K562 (cell line): ENCODE results near the gene ARHGEF40. TPM values are rescaled to one million over a fixed set of nuclear protein-coding genes. Genes with fewer than 3 reads are reported as not detected.

Experiments used
- ATAC-seq: fragments of 200-7000 bp; cut with Tn5 transposase; 3 replicates; pipeline ENCODE4 v1.9.1; 2020; ENCODE audit warnings: moderate library complexity
- BruUV-seq: library from RNA; stranded (reverse); fragments of 400-500 nt; replicated peaks from 2 replicates; lab custom pipeline; 2021; lab: Mats Ljungman, UMichigan
- CTCF ChIA-PET: fragments of 300-600 bp; formaldehyde crosslinking; extraction: SDS; loops from one replicate; lab custom pipeline; 2021; ENCODE audit warnings: low intra/inter-chr PET ratio; lab: Yijun Ruan, JAX
- POLR2A ChIA-PET: fragments of 300-600, 350-650 bp; sonication (Branson Sonifier 250); formaldehyde crosslinking; extraction: SDS; loops from one replicate; lab custom pipeline; 2021; ENCODE audit warnings: antibody characterized with exemption, inconsistent platforms; lab: Yijun Ruan, JAX
- DNase-seq, 4 experiments: peaks; one replicate each; pipeline versions ENCODE4 v3.0.0 to v3.0.0-alpha.2; 2011 to 2018; ENCODE audit warnings: low spot score in 3 of 4, mixed read lengths in 3 of 4; ENCODE audit errors: extremely low read depth in 1 of 4
- FAIRE-seq: peaks from 2 replicates; lab custom pipeline; 2011; peaks lifted over from hg19 to GRCh38; lab: Jason Lieb, UNC
- H2AFZ ChIP-seq: 2 replicates; pipeline ENCODE4 v1.6.0; 2011; ENCODE audit warnings: low read depth, low read length, control low read depth, inconsistent platforms
- H3K27ac ChIP-seq: fragments of 200-600 bp; 3 replicates; pipeline ENCODE4 v1.8.0; 2011; ENCODE audit warnings: low read depth, mild to moderate bottlenecking, control low read depth, inconsistent platforms, low read length, moderate library complexity, mixed read lengths; ENCODE audit errors: extremely low read depth
- H3K27me3 ChIP-seq, 2 experiments: fragments of 300-600 bp in 1 of 2; 2 replicates in 1 of 2; 3 replicates in 1 of 2; pipeline versions ENCODE4 v1.6.0 to v1.8.0; 2011; ENCODE audit warnings: inconsistent platforms in 2 of 2, low read length in 2 of 2, mild to moderate bottlenecking in 1 of 2, mixed read lengths in 1 of 2, moderate library complexity in 1 of 2; ENCODE audit not compliant: control insufficient read depth in 2 of 2, insufficient read depth in 2 of 2
- H3K36me3 ChIP-seq: fragments of 300-600 bp; 3 replicates; pipeline ENCODE4 v1.8.0; 2011; ENCODE audit warnings: mild to moderate bottlenecking, low read length, inconsistent platforms; ENCODE audit not compliant: control insufficient read depth, insufficient read depth
- H3K4me1 ChIP-seq, 2 experiments: fragments of 200-600 bp in 1 of 2; replicated peaks in 1 of 2; 2 replicates in 1 of 2; 3 replicates in 1 of 2; pipeline versions ENCODE4 v1.5.1 to v1.8.0; 2011; ENCODE audit warnings: inconsistent platforms in 2 of 2, low read length in 2 of 2, mild to moderate bottlenecking in 1 of 2, mixed read lengths in 1 of 2, moderate library complexity in 1 of 2; ENCODE audit not compliant: control insufficient read depth in 2 of 2, insufficient read depth in 2 of 2
- H3K4me2 ChIP-seq: 2 replicates; pipeline ENCODE4 v1.6.1; 2011; ENCODE audit warnings: low read length, control low read depth, inconsistent platforms, mixed read lengths; ENCODE audit not compliant: insufficient read depth
- H3K4me3 ChIP-seq: fragments of 200-600 bp; sonication (generic), shearing (Covaris generic); 2 replicates; pipeline ENCODE4 v1.5.1; 2016; ENCODE audit warnings: control low read depth, inconsistent platforms
- H3K79me2 ChIP-seq: fragments of 200-600 bp; 3 replicates; pipeline ENCODE4 v1.8.0; 2011; ENCODE audit warnings: low read length, inconsistent platforms; ENCODE audit not compliant: control insufficient read depth, insufficient read depth
- H3K9ac ChIP-seq, 2 experiments: 2 replicates each; pipeline versions ENCODE4 v1.6.0 to v1.6.1; 2011; ENCODE audit warnings: low read depth in 2 of 2, low read length in 2 of 2, control low read depth in 1 of 2, inconsistent platforms in 1 of 2, mild to moderate bottlenecking in 1 of 2, mixed read lengths in 1 of 2; ENCODE audit not compliant: insufficient read depth in 1 of 2
- H3K9me1 ChIP-seq: one replicate; pipeline ENCODE4 v1.6.0; 2011; ENCODE audit warnings: inconsistent platforms, mild to moderate bottlenecking, low read length, moderate library complexity; ENCODE audit not compliant: control insufficient read depth, insufficient read depth
- H3K9me3 ChIP-seq: replicated peaks from 2 replicates; pipeline ENCODE4 v1.5.1; 2011; ENCODE audit warnings: low read depth, low read length, inconsistent platforms; ENCODE audit not compliant: control insufficient read depth, insufficient read depth
- H4K20me1 ChIP-seq: replicated peaks from 2 replicates; pipeline ENCODE4 v1.6.1; 2011; ENCODE audit warnings: low read length, inconsistent platforms, mixed read lengths; ENCODE audit not compliant: control insufficient read depth, insufficient read depth
- BRF1 ChIP-seq: IDR thresholded peaks from 3 replicates; pipeline ENCODE4 v1.6.1; 2011; ENCODE audit warnings: borderline replicate concordance, mild to moderate bottlenecking; ENCODE audit not compliant: insufficient read length; ENCODE audit errors: extremely low read depth
- ESRRA ChIP-seq: fragments of 450-650 bp; IDR thresholded peaks from 2 replicates; pipeline ENCODE4 v1.6.1; 2014; ENCODE audit warnings: low read depth, mild to moderate bottlenecking, moderate library complexity, borderline replicate concordance
- HNRNPH1 ChIP-seq: fragments of 200-400 bp; formaldehyde crosslinking; optimal IDR thresholded peaks from 2 replicates; pipeline ENCODE3; 2017; ENCODE audit warnings: low read depth, mild to moderate bottlenecking, low read length, moderate library complexity
- MCM2 ChIP-seq: fragments of 450-650 bp; IDR thresholded peaks from 2 replicates; pipeline ENCODE4 v1.6.1; 2017; ENCODE audit warnings: low read depth, mild to moderate bottlenecking
- MCM7 ChIP-seq, 2 experiments: fragments of 450-650 bp; IDR thresholded peaks; 2 replicates each; pipeline ENCODE4 v1.6.1; 2016 to 2018
- NFIC ChIP-seq: fragments of 450-650 bp; IDR thresholded peaks from 2 replicates; pipeline ENCODE4 v1.6.1; 2017; ENCODE audit warnings: mild to moderate bottlenecking, inconsistent platforms
- NR2C1 ChIP-seq, 2 experiments: fragments of 450-650 bp; IDR thresholded peaks; 2 replicates each; pipeline ENCODE4 v1.6.1; 2017; ENCODE audit warnings: mild to moderate bottlenecking in 2 of 2, antibody characterized with exemption in 1 of 2, inconsistent platforms in 1 of 2, missing compliant biosample characterization in 1 of 2, missing genetic modification characterization in 1 of 2
- SPI1 ChIP-seq: IDR thresholded peaks from 2 replicates; pipeline ENCODE4 v1.6.1; 2011; ENCODE audit warnings: low read depth, low read length, control low read depth, borderline replicate concordance
- SUPT5H ChIP-seq: fragments of 450-650 bp; IDR thresholded peaks from 2 replicates; pipeline ENCODE4 v1.6.1; 2016
- XRCC5 ChIP-seq: fragments of 200-400 bp; formaldehyde crosslinking; IDR thresholded peaks from 2 replicates; pipeline ENCODE4 v1.6.1; 2017; ENCODE audit warnings: low read depth, mild to moderate bottlenecking, low read length
- ZC3H8 ChIP-seq: fragments of 450-650 bp; IDR thresholded peaks from 2 replicates; pipeline ENCODE4 v1.6.1; 2017
- ZNF133 ChIP-seq: fragments of 250-450 bp; sonication (Bioruptor Pico); IDR thresholded peaks from 2 replicates; pipeline ENCODE4 v1.4.0; 2020; ENCODE audit warnings: mild to moderate bottlenecking
- ZNF197 ChIP-seq: fragments of 200-800 bp; sonication (Bioruptor generic); IDR thresholded peaks from 2 replicates; pipeline ENCODE4 v1.6.1; 2016; ENCODE audit warnings: low read depth, missing genetic modification characterization, missing compliant biosample characterization
- ZNF695 ChIP-seq: fragments of 450-650 bp; formaldehyde crosslinking; IDR thresholded peaks from 2 replicates; pipeline ENCODE4 v1.4.0; 2020; ENCODE audit warnings: mild to moderate bottlenecking, moderate library complexity
- ZNF699 ChIP-seq: fragments of 250-450 bp; sonication (Bioruptor Pico); IDR thresholded peaks from 2 replicates; pipeline ENCODE4 v1.8.0; 2021; ENCODE audit warnings: mild to moderate bottlenecking, moderate library complexity; ENCODE audit not compliant: insufficient replicate concordance
- WGBS: fragments of 100-300 bp; shearing (Covaris generic); methylation state at CpG from one replicate; pipeline ENCODE4 v1.1.6; 2016; ENCODE audit warnings: low coverage, mixed read lengths; ENCODE audit not compliant: insufficient coverage; ENCODE audit errors: missing lambda C conversion rate; 5-methylcytosine and 5-hydroxymethylcytosine counted together
- in situ Hi-C: fragments of 300-500 bp; cut with MboI; formaldehyde crosslinking; loops from 4 replicates; pipeline ENCODE4 v1.15.0; 2018; ENCODE audit warnings: inconsistent platforms, mixed read lengths
- intact Hi-C: fragments of 100-400 bp; cut with micrococcal nuclease; formaldehyde crosslinking; loops from 2 replicates; pipeline ENCODE4 v1.14.2; 2022
- polyA plus RNA-seq, 8 experiments: library from polyadenylated mRNA; depleted of rRNA in 4 of 8; stranded (reverse) in 5 of 8; unstranded in 3 of 8; fragments of >200 nt; fragmentation: Nextera tagmentation in 2 of 8; fragmentation: Illumina TruSeq in 1 of 8; extraction: Ambion mirVana in 2 of 8; extraction: Trizol in 1 of 8; gene quantifications; 2 replicates each; pipeline versions ENCODE4 v1.2.1 to v1.2.3, GENCODE V29; 2011 to 2014; ENCODE audit warnings: inconsistent platforms in 1 of 8, missing spikeins in 1 of 8
- total RNA-seq, 7 experiments: library from RNA; depleted of rRNA in 6 of 7; stranded (reverse); fragments of >200 nt in 6 of 7; fragmentation: Illumina TruSeq in 2 of 7; extraction: Trizol in 2 of 7; gene quantifications; 2 replicates each; pipeline versions ENCODE4 v1.2.1 to v1.2.3, GENCODE V29; 2011 to 2021; ENCODE audit warnings: low replicate concordance in 1 of 7
- TF ChIP-seq, protein P1 (sequence below): fragments of 450-650 bp; IDR thresholded peaks from 2 replicates; pipeline ENCODE4 v1.6.1; 2016; ENCODE audit warnings: low read depth, mild to moderate bottlenecking, moderate library complexity

ARHGEF40 gene
- total and polyA plus RNA-seq, 9 of the 15 experiments (the other 6 are each of a cell fraction or from before 2014, with no cell fraction given), result 0.42 to 6.3 (median 3.8) TPM

DNA sequence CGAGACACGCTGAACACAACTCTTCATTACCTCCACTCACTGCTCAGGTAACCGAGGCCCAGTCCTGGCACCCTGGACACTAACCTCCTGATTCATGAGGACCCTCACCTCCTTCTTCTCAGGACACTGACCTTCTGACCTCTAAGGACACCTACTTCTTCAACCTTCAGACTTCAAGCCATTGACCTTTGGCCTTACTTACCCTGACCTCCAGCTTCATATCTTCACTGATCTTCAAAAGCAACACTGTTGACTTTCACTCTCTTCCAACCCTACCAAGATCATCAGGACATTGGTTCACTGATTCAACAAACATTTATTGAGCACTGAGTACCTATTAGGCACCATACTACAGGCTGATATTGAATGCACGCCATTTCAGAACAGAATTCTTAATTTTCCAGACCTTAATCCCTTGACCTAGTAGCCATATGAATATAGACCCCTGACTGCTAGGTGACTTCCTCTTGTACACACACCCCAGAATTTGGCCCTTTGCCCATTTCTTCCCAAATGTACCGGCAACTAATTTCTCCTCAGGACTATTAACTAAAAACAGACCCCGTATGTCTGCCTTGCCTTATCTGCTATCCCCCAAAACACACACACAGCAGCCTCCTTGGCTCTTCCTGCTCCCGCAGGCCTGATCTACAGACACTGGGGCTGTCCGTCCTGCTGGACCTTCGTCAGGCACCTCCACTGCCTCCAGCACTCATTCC is 5.8 kb downstream of the ARHGEF40 start:
- Histone ChIP-seq H4K20me1 (no peaks in the 10 kb centered on the region), H3K36me3 (no peaks in the 10 kb centered on the region), H3K4me1 (peaks cover 0 to 18% of the 10 kb centered on the region in 2 experiments; a peak in 3 of 5 replicates), H3K4me3 (no peak overlapping the region), H3K79me2 (no peaks in the 10 kb centered on the region)
- POLR2A ChIA-PET, result no interaction called here
- intact Hi-C loops, result no loop called here
- TF ChIP-seq NR2C1 (IDR thresholded peaks at IDR 0.05) (peak; percentile 51), NR2C1 (tag; IDR thresholded peaks at IDR 0.05) (peak; percentile 49; the same call in 1 of the 2 replicates), NFIC (peak; percentile 64), ZC3H8 (no peak), ESRRA (peak; percentile 66; the same call in 1 of the 2 replicates)
- TF ChIP-seq, all 486 proteins: peak for 3
- no peaks in the 10 kb centered on the region for H3K27me3 ChIP-seq
- no peak overlapping the region for H2AFZ ChIP-seq
- no peak for ATAC-seq
- no peaks in the 10 kb centered on the region for H3K9me3 ChIP-seq
- no peak overlapping the region for H3K4me2 ChIP-seq
- CTCF ChIA-PET, result no interaction called here
- H3K27ac ChIP-seq, result no peak overlapping the region
- no peak for DNase-seq
- no peak for FAIRE-seq
- WGBS, result 48% methylated on average over 5 of the region's 9 CpGs
- no TSS peak for BruUV-seq
- H3K9me1 ChIP-seq, result no peaks in the 10 kb centered on the region
- H3K9ac ChIP-seq, result no peak overlapping the region
- in situ Hi-C loops, result no loop called here

DNA sequence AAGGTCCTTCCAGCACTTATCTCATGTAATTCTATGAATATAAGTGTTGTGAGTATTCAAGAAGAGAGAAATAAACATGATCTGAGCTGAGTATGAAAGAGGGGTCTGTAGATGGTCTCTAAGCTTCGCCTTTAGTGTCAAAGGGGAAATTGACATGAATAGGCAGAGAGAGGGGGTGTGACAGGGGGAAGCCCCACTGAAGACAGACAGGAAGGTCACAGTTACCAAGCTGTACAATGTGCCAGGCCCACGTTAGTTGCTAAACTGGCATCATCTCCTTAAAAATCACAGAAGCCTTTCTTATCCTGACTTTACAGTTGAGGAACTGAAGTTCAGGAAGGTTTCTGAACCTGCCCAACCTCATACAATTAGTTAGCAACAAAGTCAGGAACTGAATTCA is 7.6 kb downstream of the ARHGEF40 start:
- Histone ChIP-seq H4K20me1 (no peaks in the 10 kb centered on the region), H3K9ac (no peak overlapping the region), H3K4me1 (peaks cover 0 to 5% of the 10 kb centered on the region in 2 experiments; a peak in 3 of 5 replicates), H3K4me3 (no peak overlapping the region), H2AFZ (no peak overlapping the region), H3K4me2 (no peak overlapping the region), H3K27ac (no peak overlapping the region), H3K36me3 (no peaks in the 10 kb centered on the region), H3K27me3 (no peaks in the 10 kb centered on the region), H3K79me2 (no peaks in the 10 kb centered on the region), H3K9me1 (no peaks in the 10 kb centered on the region), H3K9me3 (no peaks in the 10 kb centered on the region)
- DNase-seq (no peak), FAIRE-seq (no peak), ATAC-seq (no peak)
- WGBS, result 38% methylated on average over 2 of the region's 2 CpGs
- ChIA-PET CTCF (no interaction called here), POLR2A (interaction anchor here (0.6 to 0.7 kb wide), 2 partner anchors 19 to 73 kb away, joined by 3 to 4 read pairs; no protein-coding TSS in a partner anchor)
- BruUV-seq, result no TSS peak
- in situ Hi-C loops, result no loop called here
- intact Hi-C loops, result no loop called here
- TF ChIP-seq HNRNPH1 (no peak), XRCC5 (no peak), ZNF699 (no peak), MCM7 (IDR thresholded peaks at IDR 0.05) (no peak), BRF1 (no peak), ZNF197 (CRISPR knock-in tag) (no peak), SPI1 (no peak), MCM2 (no peak), ZNF695 (CRISPR knock-in tag) (no peak), SUPT5H (no peak), ZNF133 (CRISPR knock-in tag) (no peak)
- TF ChIP-seq, protein P1, sequence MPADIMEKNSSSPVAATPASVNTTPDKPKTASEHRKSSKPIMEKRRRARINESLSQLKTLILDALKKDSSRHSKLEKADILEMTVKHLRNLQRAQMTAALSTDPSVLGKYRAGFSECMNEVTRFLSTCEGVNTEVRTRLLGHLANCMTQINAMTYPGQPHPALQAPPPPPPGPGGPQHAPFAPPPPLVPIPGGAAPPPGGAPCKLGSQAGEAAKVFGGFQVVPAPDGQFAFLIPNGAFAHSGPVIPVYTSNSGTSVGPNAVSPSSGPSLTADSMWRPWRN, result no peak
